ENCODE results near the gene ATP9B.

GRCh38 chr18:79056827-79057367, 12.3 kb upstream of the ATP9B start:
- TF ChIP-seq POLR2AphosphoS5 (IDR thresholded peaks at IDR 0.05; ENCODE audit: low read length) (no peak), ATF3 (IDR thresholded peaks at IDR 0.05; ENCODE audit: borderline replicate concordance, extremely low read depth, low read depth, low read length) (no peak), BHLHE40 (IDR thresholded peaks at IDR 0.05; ENCODE audit: borderline replicate concordance in 1 of 2, low read depth in 2 of 2, low read length in 1 of 2) (no peak), USF1 (IDR thresholded peaks at IDR 0.05; ENCODE audit: borderline replicate concordance, extremely low read length, insufficient read depth, low read depth, low read length) (no peak), ZNF274 (IDR thresholded peaks at IDR 0.05; ENCODE audit: insufficient read depth, insufficient read length) (no peak), NBN (IDR thresholded peaks at IDR 0.05) (no peak), CTCF (IDR thresholded peaks at IDR 0.05 in 2 of 3, conservative IDR thresholded peaks at IDR 0.05 in 1 of 3; ENCODE audit: control insufficient read depth in 2 of 3, extremely low read depth in 1 of 3, insufficient read depth in 1 of 3, low read depth in 3 of 3, low read length in 3 of 3) (no peak), POLR2A (IDR thresholded peaks at IDR 0.05; ENCODE audit: low read depth, low read length) (no peak)
